Fibroblast of lung (primary cell): ENCODE data around the gene TMEM267. TPM values are rescaled to one million over a fixed set of nuclear protein-coding genes. Genes with fewer than 3 reads are reported as not detected.
A peak's percentile ranks its signal among the peaks of the same experiment; 100 is the strongest.

ENCODE experiments used
- DNase-seq, 2 donors: peaks; one replicate each; pipeline versions ENCODE4 v3.0.0 to v3.0.0-alpha.2; 2010; ENCODE audit warnings: low read depth in 2 of 2
- H2AFZ ChIP-seq: 2 replicates; pipeline ENCODE4 v1.5.1; 2012; ENCODE audit warnings: low read length, control low read depth, inconsistent platforms
- H3K27ac ChIP-seq: 2 replicates; pipeline ENCODE4 v1.5.1; 2011; ENCODE audit warnings: low read length, control low read depth; ENCODE audit not compliant: insufficient read depth
- H3K27me3 ChIP-seq: 2 replicates; pipeline ENCODE4 v1.5.1; 2011; ENCODE audit warnings: mild to moderate bottlenecking, low read length; ENCODE audit not compliant: control insufficient read depth, insufficient read depth
- H3K36me3 ChIP-seq: 2 replicates; pipeline ENCODE4 v1.5.1; 2011; ENCODE audit warnings: low read length; ENCODE audit not compliant: control insufficient read depth, insufficient read depth
- H3K4me1 ChIP-seq: 2 replicates; pipeline ENCODE4 v1.5.1; 2011; ENCODE audit warnings: low read length; ENCODE audit not compliant: control insufficient read depth, insufficient read depth; ENCODE audit errors: extremely low read depth
- H3K4me2 ChIP-seq: 2 replicates; pipeline ENCODE4 v1.5.1; 2011; ENCODE audit warnings: low read length, control low read depth; ENCODE audit not compliant: insufficient read depth; ENCODE audit errors: extremely low read depth
- H3K4me3 ChIP-seq, 4 experiments: fragments of 200-600 bp in 1 of 4; sonication (generic) in 1 of 4; replicated peaks in 1 of 4; 2 replicates each; pipeline ENCODE4 v1.5.1; 2011 to 2016; ENCODE audit warnings: low read length in 4 of 4, low read depth in 3 of 4, mild to moderate bottlenecking in 3 of 4, control low read depth in 2 of 4, inconsistent platforms in 1 of 4, mixed read lengths in 1 of 4; ENCODE audit not compliant: insufficient read depth in 1 of 4; ENCODE audit errors: control extremely low read depth in 1 of 4
- H3K79me2 ChIP-seq: 2 replicates; pipeline ENCODE4 v1.5.1; 2012; ENCODE audit warnings: mild to moderate bottlenecking, low read length, inconsistent platforms; ENCODE audit not compliant: control insufficient read depth, insufficient read depth
- H3K9ac ChIP-seq: 2 replicates; pipeline ENCODE4 v1.5.1; 2011; ENCODE audit warnings: mild to moderate bottlenecking, low read length, control low read depth; ENCODE audit not compliant: insufficient read depth
- H3K9me3 ChIP-seq: 2 replicates; pipeline ENCODE4 v1.5.1; 2012; ENCODE audit warnings: low read depth, low read length; ENCODE audit not compliant: control insufficient read depth, insufficient read depth
- H4K20me1 ChIP-seq: 2 replicates; pipeline ENCODE4 v1.5.1; 2011; ENCODE audit warnings: low read length; ENCODE audit not compliant: control insufficient read depth, insufficient read depth; ENCODE audit errors: extremely low read depth
- CTCF ChIP-seq, 2 donors: IDR thresholded peaks in 1 of 2; conservative IDR thresholded peaks in 1 of 2; 1 replicate in 1 of 2; 2 replicates in 1 of 2; pipeline ENCODE4 v1.5.1; 2011 to 2012; ENCODE audit warnings: low read length in 2 of 2, control low read depth in 1 of 2, inconsistent platforms in 1 of 2, low read depth in 1 of 2, mild to moderate bottlenecking in 1 of 2
- EZH2 ChIP-seq: IDR thresholded peaks from 2 replicates; pipeline ENCODE4 v1.5.1; 2012; ENCODE audit warnings: low read length, control low read depth, mild to moderate bottlenecking; ENCODE audit errors: missing control alignments
- polyA plus RNA-seq, 2 donors: library from polyadenylated mRNA; depleted of rRNA in 1 of 2; stranded (reverse) in 1 of 2; unstranded in 1 of 2; fragments of >200 nt; gene quantifications; 2 replicates each; pipeline ENCODE4 v1.2.1, GENCODE V29; 2011 to 2012; ENCODE audit warnings: missing spikeins in 1 of 2
- total RNA-seq: library from RNA; depleted of rRNA; stranded (reverse); fragments of >200 nt; gene quantifications from 2 replicates; pipeline ENCODE4 v1.2.1, GENCODE V29; 2014

The TMEM267 gene
- total and polyA plus RNA-seq, 2 donors (not counting 1 experiment from before 2014, with no cell fraction given), result 21.2 to 24.3 TPM

GRCh38 chr5:43486353-43486752, 2.7 kb upstream of the TMEM267 start:
- TF ChIP-seq CTCF (conservative IDR thresholded peaks at IDR 0.05 in 1 of 2, IDR thresholded peaks at IDR 0.05 in 1 of 2; ENCODE audit: low read depth in 1 of 2, low read length in 2 of 2), result no peak
- no peak for TF ChIP-seq EZH2
- Histone ChIP-seq H3K4me3 (no peak overlapping the region), H3K79me2 (peaks cover 15% of the 10 kb centered on the region), H3K36me3 (no peaks in the 10 kb centered on the region), H3K4me2 (no peak overlapping the region), H3K27ac (no peak overlapping the region), H2AFZ (no peak overlapping the region), H4K20me1 (no peaks in the 10 kb centered on the region), H3K9ac (no peak overlapping the region), H3K4me1 (no peaks in the 10 kb centered on the region), H3K9me3 (no peaks in the 10 kb centered on the region), H3K27me3 (no peaks in the 10 kb centered on the region)
- DNase-seq, result no peak

DNA sequence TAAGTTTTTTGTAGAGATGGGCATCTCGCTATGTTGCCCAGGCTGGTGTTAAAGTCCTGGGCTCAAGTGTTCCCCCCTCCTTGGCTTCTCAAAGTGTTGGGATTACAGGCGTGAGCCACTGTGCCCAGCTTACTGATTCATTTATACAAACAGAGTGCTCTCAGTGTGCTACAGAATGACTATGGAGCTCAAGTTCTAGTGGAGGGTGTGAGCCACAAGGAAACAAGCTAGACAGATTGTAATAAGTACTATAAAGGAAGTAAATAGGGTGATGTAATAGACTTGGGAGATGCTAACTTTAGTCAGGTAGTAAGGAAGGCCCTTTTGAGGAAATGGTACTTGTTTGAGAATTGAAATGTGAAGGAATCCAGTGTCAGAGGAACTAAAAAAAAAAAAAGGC, 1.7 kb upstream of the TMEM267 start:
- H2AFZ ChIP-seq, result no peak overlapping the region

GRCh38 chr5:43484106-43484849, 613 bp upstream of the TMEM267 start:
- H3K9ac ChIP-seq, result peak overlapping the region; percentile 91
- no peaks in the 10 kb centered on the region for H3K9me3 ChIP-seq
- TF ChIP-seq CTCF (conservative IDR thresholded peaks at IDR 0.05 in 1 of 2, IDR thresholded peaks at IDR 0.05 in 1 of 2; ENCODE audit: low read depth in 1 of 2, low read length in 2 of 2) (peak; percentile 52 to 62), EZH2 (no peak)
- peak; percentile 78 to 85 for DNase-seq
- no peaks in the 10 kb centered on the region for H4K20me1 ChIP-seq
- no peaks in the 10 kb centered on the region for H3K27me3 ChIP-seq
- peak overlapping the region; percentile 76 for H2AFZ ChIP-seq
- peak overlapping the region; percentile 97 for H3K27ac ChIP-seq
- no peaks in the 10 kb centered on the region for H3K4me1 ChIP-seq
- peak overlapping the region; percentile 60 for H3K4me2 ChIP-seq
- peaks cover 20% of the 10 kb centered on the region for H3K79me2 ChIP-seq
- H3K4me3 ChIP-seq, result peak overlapping the region; percentile 73 to 92 (median 88)
- no peaks in the 10 kb centered on the region for H3K36me3 ChIP-seq

More for the DNA sequence above, 1.7 kb upstream of the TMEM267 start:
- H3K9ac ChIP-seq, result no peak overlapping the region
- H3K4me1 ChIP-seq, result no peaks in the 10 kb centered on the region
- no peak for DNase-seq
- H3K79me2 ChIP-seq, result peaks cover 18% of the 10 kb centered on the region
- no peak overlapping the region for H3K27ac ChIP-seq
- no peaks in the 10 kb centered on the region for H3K9me3 ChIP-seq
- no peaks in the 10 kb centered on the region for H3K36me3 ChIP-seq
- H3K27me3 ChIP-seq, result no peaks in the 10 kb centered on the region
- TF ChIP-seq CTCF (conservative IDR thresholded peaks at IDR 0.05 in 1 of 2, IDR thresholded peaks at IDR 0.05 in 1 of 2; ENCODE audit: low read depth in 1 of 2, low read length in 2 of 2), result no peak
- no peak for TF ChIP-seq EZH2
- H3K4me2 ChIP-seq, result no peak overlapping the region
- H4K20me1 ChIP-seq, result no peaks in the 10 kb centered on the region
- H3K4me3 ChIP-seq, result no peak overlapping the region
